T-helper 2 cell treated with Interferon-gamma antibody and Interleukin-4, amounts not matched to agents 5 μg/mL and 100 μg/mL, for 36 hours (primary cell): Measurements from ENCODE around the gene SBF2.
"Not testable (repeated sequence)": the region's sequence is repeated elsewhere in the genome, so short reads cannot be mapped to it uniquely, and the experiment has no call there.

ENCODE experiments used
- DNase-seq: peaks from one replicate; pipeline ENCODE4 v3.0.0; 2021; ENCODE audit warnings: low spot score
- H3K27ac Mint-ChIP-seq: one replicate; pipeline ENCODE4 v1.8.0; 2021; ENCODE audit warnings: mild to moderate bottlenecking, mixed read lengths
- H3K27me3 Mint-ChIP-seq: one replicate; pipeline ENCODE4 v1.8.0; 2021; ENCODE audit warnings: low read depth, mixed read lengths
- H3K36me3 Mint-ChIP-seq: one replicate; pipeline ENCODE4 v1.8.0; 2021; ENCODE audit warnings: low read depth, mixed read lengths
- H3K4me1 Mint-ChIP-seq: one replicate; pipeline ENCODE4 v1.8.0; 2021; ENCODE audit warnings: low read depth, mixed read lengths
- H3K4me3 Mint-ChIP-seq: one replicate; pipeline ENCODE4 v1.8.0; 2022; ENCODE audit warnings: mild to moderate bottlenecking, moderate library complexity, mixed read lengths
- H3K9me3 Mint-ChIP-seq: one replicate; pipeline ENCODE4 v1.8.0; 2021; ENCODE audit warnings: mixed read lengths

The SBF2 gene

GRCh38 chr11:10107497-10107896 is 186.5 kb downstream of the SBF2 start:
- Mint-ChIP-seq H3K36me3 (no peaks in the 10 kb centered on the region), H3K9me3 (no peaks in the 10 kb centered on the region), H3K27ac (no peak overlapping the region), H3K27me3 (peaks cover 2% of the 10 kb centered on the region), H3K4me3 (no peak overlapping the region), H3K4me1 (no peaks in the 10 kb centered on the region)
- no peak for DNase-seq

GRCh38 chr11:10097615-10098014 is 196.4 kb downstream of the SBF2 start:
- H3K4me3 Mint-ChIP-seq = no peak overlapping the region
- DNase-seq = no peak
- peaks cover 2% of the 10 kb centered on the region for H3K4me1 Mint-ChIP-seq
- H3K27ac Mint-ChIP-seq = no peak overlapping the region
- H3K27me3 Mint-ChIP-seq = no peaks in the 10 kb centered on the region
- H3K36me3 Mint-ChIP-seq = no peaks in the 10 kb centered on the region
- H3K9me3 Mint-ChIP-seq = peaks cover 19% of the 10 kb centered on the region

- Mint-ChIP-seq H3K9me3 (peaks cover 19% of the 10 kb centered on the region), H3K36me3 (no peaks in the 10 kb centered on the region), H3K27me3 (no peaks in the 10 kb centered on the region), H3K4me1 (peaks cover 2% of the 10 kb centered on the region), H3K4me3 (no peak overlapping the region), H3K27ac (no peak overlapping the region)
- no peak for DNase-seq
These were observed 197.0 kb downstream of the SBF2 start for GRCh38 chr11:10096987-10097386.

GRCh38 chr11:10095412-10096208 is 198.4 kb downstream of the SBF2 start:
- H3K9me3 Mint-ChIP-seq = peaks cover 19% of the 10 kb centered on the region
- H3K4me3 Mint-ChIP-seq = no peak overlapping the region
- H3K27ac Mint-ChIP-seq = no peak overlapping the region
- no peak for DNase-seq
- H3K36me3 Mint-ChIP-seq = no peaks in the 10 kb centered on the region
- peaks cover 16% of the 10 kb centered on the region for H3K4me1 Mint-ChIP-seq
- no peaks in the 10 kb centered on the region for H3K27me3 Mint-ChIP-seq

- DNase-seq = no peak
- Mint-ChIP-seq H3K4me1 (peaks cover 16% of the 10 kb centered on the region), H3K36me3 (no peaks in the 10 kb centered on the region), H3K4me3 (no peak overlapping the region), H3K27ac (no peak overlapping the region), H3K27me3 (no peaks in the 10 kb centered on the region), H3K9me3 (peaks cover 4% of the 10 kb centered on the region)
These were observed 201.6 kb downstream of the SBF2 start for GRCh38 chr11:10092426-10092825.

GRCh38 chr11:10091314-10092045 is 202.5 kb downstream of the SBF2 start:
- DNase-seq = no peak
- Mint-ChIP-seq H3K4me1 (peaks cover 16% of the 10 kb centered on the region), H3K36me3 (no peaks in the 10 kb centered on the region), H3K9me3 (no peaks in the 10 kb centered on the region), H3K4me3 (peak overlapping the region; percentile 45), H3K27me3 (peaks cover 2% of the 10 kb centered on the region), H3K27ac (no peak overlapping the region)

GRCh38 chr11:10087923-10088225 is 206.1 kb downstream of the SBF2 start:
- DNase-seq, H3K27ac Mint-ChIP-seq, H3K36me3 Mint-ChIP-seq, H3K4me3 Mint-ChIP-seq, H3K27me3 Mint-ChIP-seq, H3K9me3 Mint-ChIP-seq: not testable (repeated sequence)
- peaks cover 14% of the 10 kb centered on the region for H3K4me1 Mint-ChIP-seq

GRCh38 chr11:10087186-10087922 is 206.7 kb downstream of the SBF2 start:
- no peak for DNase-seq
- no peak overlapping the region for H3K4me3 Mint-ChIP-seq
- H3K27me3 Mint-ChIP-seq = peaks cover 7% of the 10 kb centered on the region
- H3K27ac Mint-ChIP-seq = no peak overlapping the region
- no peaks in the 10 kb centered on the region for H3K9me3 Mint-ChIP-seq
- H3K36me3 Mint-ChIP-seq = no peaks in the 10 kb centered on the region
- peaks cover 14% of the 10 kb centered on the region for H3K4me1 Mint-ChIP-seq

- Mint-ChIP-seq H3K4me1 (no peaks in the 10 kb centered on the region), H3K4me3 (no peak overlapping the region), H3K27me3 (peaks cover 2% of the 10 kb centered on the region), H3K27ac (no peak overlapping the region), H3K9me3 (peaks cover 24% of the 10 kb centered on the region), H3K36me3 (no peaks in the 10 kb centered on the region)
- DNase-seq = no peak
These were observed 213.9 kb downstream of the SBF2 start for GRCh38 chr11:10080138-10080537.

GRCh38 chr11:10076458-10077141 is 217.4 kb downstream of the SBF2 start:
- Mint-ChIP-seq H3K36me3 (no peaks in the 10 kb centered on the region), H3K27me3 (peaks cover 2% of the 10 kb centered on the region), H3K4me3 (no peak overlapping the region), H3K27ac (no peak overlapping the region), H3K4me1 (no peaks in the 10 kb centered on the region), H3K9me3 (peaks cover 24% of the 10 kb centered on the region)
- peak; percentile 28 for DNase-seq

- no peak overlapping the region for H3K27ac Mint-ChIP-seq
- H3K4me3 Mint-ChIP-seq = no peak overlapping the region
- H3K36me3 Mint-ChIP-seq = no peaks in the 10 kb centered on the region
- H3K27me3 Mint-ChIP-seq = peaks cover 2% of the 10 kb centered on the region
- DNase-seq = no peak
- H3K9me3 Mint-ChIP-seq = peaks cover 12% of the 10 kb centered on the region
- H3K4me1 Mint-ChIP-seq = no peaks in the 10 kb centered on the region
These were observed 218.9 kb downstream of the SBF2 start for GRCh38 chr11:10075141-10075540.

- Mint-ChIP-seq H3K27me3 (no peaks in the 10 kb centered on the region), H3K4me1 (no peaks in the 10 kb centered on the region), H3K36me3 (no peaks in the 10 kb centered on the region), H3K4me3 (no peak overlapping the region), H3K27ac (no peak overlapping the region), H3K9me3 (no peaks in the 10 kb centered on the region)
- DNase-seq = no peak
These were observed 221.2 kb downstream of the SBF2 start for GRCh38 chr11:10072841-10073240.

GRCh38 chr11:10072142-10072541 is 221.9 kb downstream of the SBF2 start:
- H3K27ac Mint-ChIP-seq = no peak overlapping the region
- H3K4me3 Mint-ChIP-seq = no peak overlapping the region
- H3K27me3 Mint-ChIP-seq = no peaks in the 10 kb centered on the region
- H3K4me1 Mint-ChIP-seq = no peaks in the 10 kb centered on the region
- no peak for DNase-seq
- no peaks in the 10 kb centered on the region for H3K36me3 Mint-ChIP-seq
- H3K9me3 Mint-ChIP-seq = no peaks in the 10 kb centered on the region
